Caco-2 (cell line): ENCODE data around the gene ZBTB7B. TPM values are rescaled to one million over a fixed set of nuclear protein-coding genes. Genes with fewer than 3 reads are reported as not detected.

Experiments
- BruUV-seq: library from RNA; stranded (reverse); fragments of 400-500 nt; replicated peaks from 2 replicates; lab custom pipeline; 2021; lab: Mats Ljungman, UMichigan
- CTCF ChIA-PET: fragments of 300-600 bp; sonication (Branson Sonifier 250); formaldehyde crosslinking; loops from one replicate; lab custom pipeline; 2022; ENCODE audit warnings: antibody characterized with exemption; lab: Charles Lee
- POLR2A ChIA-PET: fragments of 300-600 bp; sonication (Branson Sonifier 250); formaldehyde crosslinking; loops from one replicate; lab custom pipeline; 2022; ENCODE audit warnings: antibody characterized with exemption; lab: Charles Lee
- DNase-seq, 2 experiments: peaks; one replicate each; pipeline versions ENCODE4 v3.0.0 to v3.0.0-alpha.2; 2020 to 2022
- H3K27me3 ChIP-seq: replicated peaks from 2 replicates; pipeline ENCODE4 v1.6.0; 2011; ENCODE audit warnings: low read length; ENCODE audit not compliant: control insufficient read depth, insufficient read depth
- H3K36me3 ChIP-seq: 2 replicates; pipeline ENCODE4 v1.5.1; 2011; ENCODE audit warnings: low read length; ENCODE audit not compliant: control insufficient read depth, insufficient read depth
- H3K4me1 ChIP-seq: fragments of 250-450 bp; sonication (Bioruptor Pico); 2 replicates; pipeline ENCODE4 v1.5.1; 2020; ENCODE audit warnings: mild to moderate bottlenecking
- H3K4me3 ChIP-seq: 2 replicates; pipeline ENCODE4 v1.5.1; 2011; ENCODE audit warnings: low read depth, mild to moderate bottlenecking, control low read depth, low read length
- H3K9me3 ChIP-seq: fragments of 250-450 bp; sonication (Bioruptor Pico); 2 replicates; pipeline ENCODE4 v1.5.1; 2020; ENCODE audit warnings: mild to moderate bottlenecking, moderate library complexity
- H3K27ac Mint-ChIP-seq: one replicate; pipeline ENCODE4 v1.8.0; 2022; ENCODE audit warnings: mixed read lengths; ENCODE audit not compliant: unreplicated experiment
- H3K27me3 Mint-ChIP-seq: one replicate; pipeline ENCODE4 v1.8.0; 2022; ENCODE audit warnings: mixed read lengths; ENCODE audit not compliant: insufficient read depth, unreplicated experiment
- H3K36me3 Mint-ChIP-seq: one replicate; pipeline ENCODE4 v1.8.0; 2022; ENCODE audit warnings: mild to moderate bottlenecking, mixed read lengths; ENCODE audit not compliant: insufficient read depth, unreplicated experiment
- H3K4me1 Mint-ChIP-seq: one replicate; pipeline ENCODE4 v1.8.0; 2022; ENCODE audit warnings: low read depth, mixed read lengths; ENCODE audit not compliant: unreplicated experiment
- H3K4me3 Mint-ChIP-seq: one replicate; pipeline ENCODE4 v1.8.0; 2022; ENCODE audit warnings: mild to moderate bottlenecking, moderate library complexity, mixed read lengths; ENCODE audit not compliant: unreplicated experiment
- H3K9me3 Mint-ChIP-seq: one replicate; pipeline ENCODE4 v1.8.0; 2022; ENCODE audit warnings: mixed read lengths; ENCODE audit not compliant: unreplicated experiment
- intact Hi-C: fragments of 100-400 bp; cut with micrococcal nuclease; formaldehyde crosslinking; loops from one replicate; pipeline ENCODE4 v1.10.0; 2022; ENCODE audit not compliant: unreplicated experiment
- total RNA-seq: library from RNA; stranded (reverse); gene quantifications from 2 replicates; pipeline ENCODE4 v1.2.3, GENCODE V29; 2022
- TF ChIP-seq, protein P1 (sequence below), 2 experiments: fragments of 200-600 bp in 1 of 2; IDR thresholded peaks; 1 replicate in 1 of 2; 2 replicates in 1 of 2; pipeline versions ENCODE4 v1.5.1 to v1.8.0; 2011 to 2022; ENCODE audit warnings: antibody characterized with exemption in 1 of 2, control low read depth in 1 of 2, inconsistent platforms in 1 of 2, low read depth in 1 of 2, low read length in 1 of 2, mild to moderate bottlenecking in 1 of 2, moderate library complexity in 1 of 2; ENCODE audit not compliant: insufficient read depth in 1 of 2, severe bottlenecking in 1 of 2, unreplicated experiment in 1 of 2

Gene ZBTB7B
- total RNA-seq, 1 experiment from 2014 or later = 46.8 TPM

DNA sequence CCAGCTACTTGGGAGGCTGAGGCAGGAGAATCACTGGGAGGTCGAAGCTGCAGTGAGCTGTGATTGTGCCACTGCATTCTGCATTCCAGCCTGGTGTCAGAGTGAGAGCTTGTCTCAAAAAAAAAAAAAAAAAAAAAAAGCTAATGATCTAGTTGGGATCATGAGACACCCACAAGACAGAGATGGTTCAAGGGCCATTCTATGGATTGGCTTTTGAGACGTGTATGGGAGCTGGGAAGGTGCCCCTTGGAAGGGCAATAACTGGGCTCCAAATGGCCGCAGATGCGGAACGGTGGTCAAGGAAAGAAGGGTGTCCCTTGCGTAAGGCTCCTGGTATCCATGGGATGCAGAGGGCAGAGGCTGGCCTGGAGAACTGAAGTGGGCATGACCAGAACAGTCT, 41.8 kb downstream of the ZBTB7B start:
- no peak for DNase-seq
- Histone ChIP-seq H3K4me3 (no peak overlapping the region), H3K27me3 (no peaks in the 10 kb centered on the region), H3K9me3 (no peaks in the 10 kb centered on the region), H3K4me1 (peaks cover 11% of the 10 kb centered on the region), H3K36me3 (no peaks in the 10 kb centered on the region)
- intact Hi-C loops = no loop called here
- peaks cover 8% of the 10 kb centered on the region for H3K4me1 Mint-ChIP-seq
- POLR2A ChIA-PET = no interaction called here
- CTCF ChIA-PET = interaction anchor here (0.5 to 2.8 kb wide), 13 partner anchors 10 to 1413 kb away, joined by 3 to 24 read pairs (median 5); partner anchors contain the start of genes EFNA3 and PMVK
- no peaks in the 10 kb centered on the region for H3K9me3 Mint-ChIP-seq
- TF ChIP-seq, protein P1, sequence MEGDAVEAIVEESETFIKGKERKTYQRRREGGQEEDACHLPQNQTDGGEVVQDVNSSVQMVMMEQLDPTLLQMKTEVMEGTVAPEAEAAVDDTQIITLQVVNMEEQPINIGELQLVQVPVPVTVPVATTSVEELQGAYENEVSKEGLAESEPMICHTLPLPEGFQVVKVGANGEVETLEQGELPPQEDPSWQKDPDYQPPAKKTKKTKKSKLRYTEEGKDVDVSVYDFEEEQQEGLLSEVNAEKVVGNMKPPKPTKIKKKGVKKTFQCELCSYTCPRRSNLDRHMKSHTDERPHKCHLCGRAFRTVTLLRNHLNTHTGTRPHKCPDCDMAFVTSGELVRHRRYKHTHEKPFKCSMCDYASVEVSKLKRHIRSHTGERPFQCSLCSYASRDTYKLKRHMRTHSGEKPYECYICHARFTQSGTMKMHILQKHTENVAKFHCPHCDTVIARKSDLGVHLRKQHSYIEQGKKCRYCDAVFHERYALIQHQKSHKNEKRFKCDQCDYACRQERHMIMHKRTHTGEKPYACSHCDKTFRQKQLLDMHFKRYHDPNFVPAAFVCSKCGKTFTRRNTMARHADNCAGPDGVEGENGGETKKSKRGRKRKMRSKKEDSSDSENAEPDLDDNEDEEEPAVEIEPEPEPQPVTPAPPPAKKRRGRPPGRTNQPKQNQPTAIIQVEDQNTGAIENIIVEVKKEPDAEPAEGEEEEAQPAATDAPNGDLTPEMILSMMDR (IDR thresholded peaks at IDR 0.05; ENCODE audit: insufficient read depth in 1 of 2, low read depth in 1 of 2, low read length in 1 of 2, severe bottlenecking in 1 of 2, unreplicated experiment in 1 of 2) = no peak
- no peaks in the 10 kb centered on the region for H3K27me3 Mint-ChIP-seq
- H3K4me3 Mint-ChIP-seq = no peak overlapping the region
- H3K36me3 Mint-ChIP-seq = no peaks in the 10 kb centered on the region
- no TSS peak for BruUV-seq
- no peak overlapping the region for H3K27ac Mint-ChIP-seq

DNA sequence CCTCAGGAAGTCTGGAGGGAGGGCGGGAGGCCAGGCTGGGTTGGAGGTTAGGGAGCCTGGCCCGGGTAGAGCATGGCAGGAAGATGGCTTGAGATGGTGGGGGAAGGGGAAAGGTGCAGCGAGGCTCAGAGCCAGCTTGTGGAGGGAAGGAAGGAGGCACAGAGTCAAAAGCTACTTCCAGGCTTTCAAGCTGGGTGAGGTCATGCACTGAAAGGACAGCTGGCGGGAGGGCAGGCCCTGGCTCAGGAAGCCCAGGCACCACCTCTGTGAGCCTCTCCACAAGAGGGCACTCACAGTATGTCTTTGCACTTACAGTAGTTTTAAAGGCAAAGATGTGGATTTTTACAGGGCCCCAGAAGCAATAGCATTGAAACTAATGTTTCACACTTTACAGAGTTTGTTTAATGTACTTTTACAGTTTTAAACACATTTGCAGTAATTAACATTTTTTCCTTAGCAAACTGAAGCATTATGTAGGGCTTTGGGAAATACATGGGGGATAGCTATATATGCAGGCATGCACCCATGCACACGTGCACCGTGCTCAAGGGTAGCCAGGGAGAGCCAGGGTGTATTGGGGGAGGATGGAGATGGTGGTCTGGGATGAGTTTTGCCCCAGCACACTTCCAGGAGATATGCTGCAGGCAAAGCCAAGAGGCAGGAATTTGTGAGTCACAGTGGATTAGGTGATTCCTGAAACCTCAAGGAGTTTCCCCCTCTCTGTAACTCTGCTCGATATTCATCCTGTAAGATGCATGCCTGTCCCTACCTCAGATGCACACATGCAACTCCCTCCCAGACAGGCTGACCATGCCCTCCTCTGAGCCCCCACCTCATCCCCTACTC, 42.4 kb downstream of the ZBTB7B start:
- POLR2A ChIA-PET = no interaction called here

More for the DNA sequence above, 42.4 kb downstream of the ZBTB7B start:
- Histone ChIP-seq H3K9me3 (no peaks in the 10 kb centered on the region), H3K36me3 (no peaks in the 10 kb centered on the region), H3K4me3 (no peak overlapping the region), H3K4me1 (peaks cover 18% of the 10 kb centered on the region), H3K27me3 (no peaks in the 10 kb centered on the region)
- Mint-ChIP-seq H3K4me1 (peaks cover 15% of the 10 kb centered on the region), H3K36me3 (no peaks in the 10 kb centered on the region), H3K9me3 (no peaks in the 10 kb centered on the region), H3K27me3 (no peaks in the 10 kb centered on the region), H3K4me3 (no peak overlapping the region), H3K27ac (no peak overlapping the region)
- DNase-seq = peak; percentile 79 to 81
- TF ChIP-seq, protein P1 (IDR thresholded peaks at IDR 0.05; ENCODE audit: insufficient read depth in 1 of 2, low read depth in 1 of 2, low read length in 1 of 2, severe bottlenecking in 1 of 2, unreplicated experiment in 1 of 2) = peak; percentile 73 to 84
- BruUV-seq = no TSS peak
- intact Hi-C loops = loop anchor here (1.0 kb wide), 2 partner anchors 16 to 39 kb away; no protein-coding TSS in a partner anchor
- CTCF ChIA-PET = interaction anchor here (0.5 to 2.8 kb wide), 16 partner anchors 11 to 1412 kb away, joined by 3 to 24 read pairs (median 5); partner anchors contain the start of genes EFNA3, PMVK and ZBTB7B
